ENCODE measurements around the gene SEC16A. TPM values are rescaled to one million over a fixed set of nuclear protein-coding genes. Genes with fewer than 3 reads are reported as not detected.

SEC16A gene
- total and polyA plus RNA-seq, 8 donors, result 51.2 to 79.5 (median 61.3) TPM

GRCh38 chr9:136437430-136437829, 45.4 kb downstream of the SEC16A start:
- ATAC-seq (peak; percentile 4), DNase-seq (no peak)
- H3K27me3 ChIP-seq, result peaks cover 0 to 11% of the 10 kb centered on the region in 2 donors
- peaks cover 13 to 41% of the 10 kb centered on the region in 2 donors for H3K4me1 ChIP-seq
- TF ChIP-seq CTCF (IDR thresholded peaks at IDR 0.05), result no peak
- no peaks in the 10 kb centered on the region for H3K9me3 ChIP-seq
- peak overlapping the region; percentile 91 to 92 for H3K4me3 ChIP-seq
- no peak overlapping the region for H3K27ac ChIP-seq
- intact Hi-C loops (cut with DNase I), result no loop called here
- peaks cover 0 to 46% of the 10 kb centered on the region in 2 donors for H3K36me3 ChIP-seq

DNA sequence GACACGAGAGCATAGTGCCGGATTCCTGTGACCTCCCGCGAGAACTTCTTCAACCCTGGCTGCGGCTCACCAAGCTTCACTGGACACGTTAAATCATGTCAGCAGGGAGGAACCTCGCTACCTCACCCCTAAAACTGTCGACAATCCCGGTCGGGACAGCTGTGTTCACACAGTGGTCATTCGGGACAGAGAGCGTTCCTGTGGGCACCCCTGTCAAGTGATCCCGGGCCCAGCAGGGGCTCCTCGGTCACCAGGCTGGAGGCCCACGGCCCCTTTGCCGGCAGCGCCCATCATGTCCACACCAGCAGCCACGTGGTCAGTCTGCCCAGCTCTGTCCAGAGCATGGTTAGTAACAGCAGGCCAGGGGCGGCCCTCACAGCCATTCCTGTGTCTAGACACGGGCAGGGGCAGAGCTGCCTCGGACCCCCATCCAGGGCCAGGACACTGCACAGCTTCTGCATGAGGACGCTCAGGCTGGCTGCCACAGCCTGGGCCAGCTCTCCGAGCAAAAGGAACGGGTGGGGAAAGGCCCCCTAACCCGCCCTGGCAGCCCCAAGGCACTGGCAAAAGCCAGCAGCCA, 46.7 kb downstream of the SEC16A start:
- Histone ChIP-seq H3K4me1 (peaks cover 13 to 41% of the 10 kb centered on the region in 2 donors), H3K27ac (no peak overlapping the region), H3K4me3 (no peak overlapping the region), H3K9me3 (no peaks in the 10 kb centered on the region), H3K27me3 (peaks cover 0 to 11% of the 10 kb centered on the region in 2 donors), H3K36me3 (peaks cover 0 to 40% of the 10 kb centered on the region in 2 donors)
- TF ChIP-seq CTCF (IDR thresholded peaks at IDR 0.05), result no peak
- intact Hi-C loops (cut with DNase I), result no loop called here
- DNase-seq (peak in 1 of 4 donors; percentile 70), ATAC-seq (no peak)

GRCh38 chr9:136434580-136435169, 48.2 kb downstream of the SEC16A start:
- Histone ChIP-seq H3K36me3 (peaks cover 0 to 42% of the 10 kb centered on the region in 2 donors), H3K9me3 (no peaks in the 10 kb centered on the region), H3K27ac (no peak overlapping the region), H3K27me3 (peaks cover 0 to 11% of the 10 kb centered on the region in 2 donors), H3K4me3 (no peak overlapping the region), H3K4me1 (peaks cover 13 to 32% of the 10 kb centered on the region in 2 donors)
- no peak for DNase-seq
- intact Hi-C loops (cut with DNase I), result no loop called here
- ATAC-seq, result no peak
- TF ChIP-seq CTCF (IDR thresholded peaks at IDR 0.05), result no peak

DNA sequence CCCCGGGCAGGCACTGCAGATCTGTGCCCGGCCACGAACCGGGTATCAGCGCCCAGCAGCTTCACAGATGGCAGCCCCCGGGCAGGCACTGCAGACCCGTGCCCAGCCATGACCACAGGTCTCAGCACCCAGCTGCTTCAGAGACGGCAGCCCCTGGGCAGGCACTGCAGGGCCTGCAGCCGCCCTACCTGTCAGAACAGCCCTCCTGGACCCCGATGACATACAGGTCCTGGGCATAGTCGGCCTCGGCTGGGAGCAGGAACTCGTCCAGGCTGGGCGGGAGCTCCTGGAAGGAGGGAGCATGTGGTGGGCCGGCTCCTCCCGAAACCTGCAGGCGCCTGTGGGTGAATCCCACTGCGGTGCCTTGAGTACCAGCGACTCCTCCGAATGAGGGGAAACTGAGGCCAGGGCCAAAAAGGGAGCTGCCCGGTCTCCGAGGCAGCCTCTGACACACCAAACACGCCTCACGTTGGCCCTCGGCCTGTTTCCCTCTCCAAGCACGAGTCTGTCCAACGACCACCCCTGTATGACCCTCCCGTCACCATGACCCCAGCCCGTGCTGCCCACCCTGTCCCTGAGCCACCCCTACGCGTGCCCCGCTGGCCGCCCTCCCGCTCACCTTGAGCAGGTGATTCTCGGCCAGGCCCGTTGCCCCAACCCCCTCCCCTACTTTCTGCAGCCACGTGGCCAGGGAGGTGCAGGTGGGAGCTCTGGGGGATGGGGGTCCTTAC, 48.8 kb downstream of the SEC16A start:
- intact Hi-C loops (cut with DNase I), result no loop called here
- Histone ChIP-seq H3K4me3 (no peak overlapping the region), H3K36me3 (peaks cover 0 to 49% of the 10 kb centered on the region in 2 donors), H3K4me1 (peaks cover 13 to 28% of the 10 kb centered on the region in 2 donors), H3K27ac (no peak overlapping the region), H3K9me3 (no peaks in the 10 kb centered on the region), H3K27me3 (peaks cover 0 to 9% of the 10 kb centered on the region in 2 donors)
- no peak for TF ChIP-seq CTCF (IDR thresholded peaks at IDR 0.05)
- no peak for ATAC-seq
- DNase-seq, result peak in 1 of 4 donors; percentile 67

Measured in left lung (tissue), 10 donors.